AG04450 (cell line): ENCODE results near the gene EMILIN2. TPM values are rescaled to one million over a fixed set of nuclear protein-coding genes. Genes with fewer than 3 reads are reported as not detected.

Experiments
- CTCF ChIA-PET: fragments of 300-600, 350-600 bp; formaldehyde crosslinking; extraction: SDS; loops from one replicate; lab custom pipeline; 2022; ENCODE audit warnings: antibody characterized with exemption, inconsistent platforms; lab: Charles Lee
- POLR2A ChIA-PET: fragments of 350-600 bp; formaldehyde crosslinking; extraction: SDS; loops from one replicate; lab custom pipeline; 2021; ENCODE audit warnings: antibody characterized with exemption, inconsistent platforms; lab: Yijun Ruan, JAX
- DNase-seq: peaks from one replicate; pipeline ENCODE4 v3.0.0-alpha.2; 2011; ENCODE audit warnings: low read depth, low spot score
- H3K27ac ChIP-seq: one replicate; pipeline ENCODE4 v1.5.1; 2012; ENCODE audit warnings: low read depth, low read length, control low read depth
- H3K27me3 ChIP-seq: one replicate; pipeline ENCODE4 v1.6.0; 2012; ENCODE audit warnings: low read length; ENCODE audit not compliant: control insufficient read depth, insufficient read depth
- H3K4me3 ChIP-seq: 2 replicates; pipeline ENCODE4 v1.5.1; 2011; ENCODE audit warnings: mild to moderate bottlenecking, low read depth, low read length, control low read depth
- H3K9me3 ChIP-seq: 2 replicates; pipeline ENCODE4 v1.5.1; 2012; ENCODE audit warnings: low read length; ENCODE audit not compliant: control insufficient read depth, insufficient read depth
- CTCF ChIP-seq: IDR thresholded peaks from 2 replicates; pipeline ENCODE4 v1.5.1; 2011; ENCODE audit warnings: low read depth, low read length, control low read depth, inconsistent platforms
- polyA plus RNA-seq: library from polyadenylated mRNA; depleted of rRNA; stranded (reverse); fragments of >200 nt; gene quantifications from 2 replicates; pipeline ENCODE4 v1.2.3, GENCODE V29; 2011

EMILIN2 gene
- polyA plus RNA-seq, 1 experiment, result 1.2 TPM

DNA sequence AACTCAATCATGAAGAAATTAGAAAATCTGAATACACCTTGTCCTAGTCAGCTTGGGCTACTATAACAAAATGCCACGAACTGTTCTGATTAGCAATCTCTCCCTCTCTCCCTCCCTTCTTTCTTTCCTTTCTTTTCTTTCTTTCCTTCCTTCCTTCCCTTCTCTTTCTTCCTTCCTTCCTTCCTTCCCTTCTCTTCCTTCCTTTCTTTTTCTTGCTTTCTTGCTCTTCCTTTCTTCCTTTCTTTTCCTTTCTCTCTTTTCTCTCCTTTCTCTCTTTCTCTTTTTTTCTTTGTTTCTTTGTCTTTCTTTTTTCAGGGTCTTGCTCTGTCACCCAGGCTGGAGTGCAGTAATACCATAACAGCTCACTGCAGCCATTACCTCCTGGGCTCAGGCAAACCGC lies 23.6 kb upstream of the EMILIN2 start:
- H3K4me3 ChIP-seq, result no peak overlapping the region
- no peak overlapping the region for H3K27ac ChIP-seq
- H3K9me3 ChIP-seq, result no peaks in the 10 kb centered on the region
- TF ChIP-seq CTCF, result no peak
- CTCF ChIA-PET, result no interaction called here
- POLR2A ChIA-PET, result no interaction called here
- no peaks in the 10 kb centered on the region for H3K27me3 ChIP-seq
- no peak for DNase-seq

- DNase-seq, result no peak
- Histone ChIP-seq H3K9me3 (no peaks in the 10 kb centered on the region), H3K27me3 (no peaks in the 10 kb centered on the region), H3K4me3 (no peak overlapping the region), H3K27ac (no peak overlapping the region)
- TF ChIP-seq CTCF, result no peak
- ChIA-PET CTCF (no interaction called here), POLR2A (no interaction called here)
Measured at GRCh38 chr18:2823966-2824365, 22.8 kb upstream of the EMILIN2 start.

GRCh38 chr18:2824865-2825264 lies 21.9 kb upstream of the EMILIN2 start:
- Histone ChIP-seq H3K9me3 (no peaks in the 10 kb centered on the region), H3K4me3 (no peak overlapping the region), H3K27ac (no peak overlapping the region), H3K27me3 (no peaks in the 10 kb centered on the region)
- TF ChIP-seq CTCF, result no peak
- DNase-seq, result no peak
- ChIA-PET CTCF (no interaction called here), POLR2A (no interaction called here)

GRCh38 chr18:2825613-2826175 lies 21.1 kb upstream of the EMILIN2 start:
- DNase-seq, result no peak
- Histone ChIP-seq H3K27ac (no peak overlapping the region), H3K27me3 (peaks cover under 1% of the 10 kb centered on the region), H3K4me3 (no peak overlapping the region), H3K9me3 (no peaks in the 10 kb centered on the region)
- ChIA-PET CTCF (no interaction called here), POLR2A (no interaction called here)
- TF ChIP-seq CTCF, result no peak

GRCh38 chr18:2826581-2826980 lies 20.2 kb upstream of the EMILIN2 start:
- Histone ChIP-seq H3K4me3 (no peak overlapping the region), H3K9me3 (no peaks in the 10 kb centered on the region), H3K27me3 (peaks cover 3% of the 10 kb centered on the region), H3K27ac (no peak overlapping the region)
- ChIA-PET CTCF (no interaction called here), POLR2A (no interaction called here)
- no peak for TF ChIP-seq CTCF
- DNase-seq, result no peak
